ENCODE data around the gene DLGAP1.

GRCh38 chr18:3919396-3920061, 535.6 kb downstream of the DLGAP1 start:
- TF ChIP-seq CTCF (IDR thresholded peaks at IDR 0.05): no peak
- no peak for TF ChIP-seq POLR2A (IDR thresholded peaks at IDR 0.05)
- no peak for TF ChIP-seq POLR2AphosphoS5 (IDR thresholded peaks at IDR 0.05)

All from breast epithelium (tissue), 3 donors.